ENCODE results near the gene LFNG. TPM values are rescaled to one million over a fixed set of nuclear protein-coding genes. Genes with fewer than 3 reads are reported as not detected.

LFNG gene
- total RNA-seq, 1 donor from 2014 or later = 10.6 TPM

- DNase-seq (ENCODE audit: low spot score, unreplicated experiment) = no peak
- TF ChIP-seq CTCF (IDR thresholded peaks at IDR 0.05; ENCODE audit: unreplicated experiment) = no peak
- H3K4me1 Mint-ChIP-seq (ENCODE audit: low read depth) = peaks cover 15% of the 10 kb centered on the region
These were observed 11.0 kb upstream of the LFNG start for GRCh38 chr7:2508327-2509215.

GRCh38 chr7:2509298-2509906 is 10.2 kb upstream of the LFNG start:
- no peak for DNase-seq (ENCODE audit: low spot score, unreplicated experiment)
- TF ChIP-seq CTCF (IDR thresholded peaks at IDR 0.05; ENCODE audit: unreplicated experiment) = no peak
- H3K27me3 Mint-ChIP-seq = peaks cover 5% of the 10 kb centered on the region
- H3K4me1 Mint-ChIP-seq (ENCODE audit: low read depth) = peaks cover 15% of the 10 kb centered on the region
- H3K9me3 Mint-ChIP-seq (ENCODE audit: low read depth) = no peaks in the 10 kb centered on the region
- no peak overlapping the region for H3K27ac Mint-ChIP-seq
- no peaks in the 10 kb centered on the region for H3K36me3 Mint-ChIP-seq (ENCODE audit: insufficient read depth)
- no peak overlapping the region for H3K4me3 Mint-ChIP-seq (ENCODE audit: low read depth)

More at GRCh38 chr7:2508327-2509215, 11.0 kb upstream of the LFNG start:
- peaks cover 5% of the 10 kb centered on the region for H3K27me3 Mint-ChIP-seq
- no peak overlapping the region for H3K27ac Mint-ChIP-seq
- H3K9me3 Mint-ChIP-seq (ENCODE audit: low read depth) = no peaks in the 10 kb centered on the region
- no peak overlapping the region for H3K4me3 Mint-ChIP-seq (ENCODE audit: low read depth)
- H3K36me3 Mint-ChIP-seq (ENCODE audit: insufficient read depth) = no peaks in the 10 kb centered on the region

- Mint-ChIP-seq H3K27me3 (peaks cover 5% of the 10 kb centered on the region), H3K36me3 (ENCODE audit: insufficient read depth) (no peaks in the 10 kb centered on the region), H3K27ac (no peak overlapping the region), H3K4me3 (ENCODE audit: low read depth) (no peak overlapping the region), H3K4me1 (ENCODE audit: low read depth) (peaks cover 15% of the 10 kb centered on the region), H3K9me3 (ENCODE audit: low read depth) (no peaks in the 10 kb centered on the region)
- DNase-seq (ENCODE audit: low spot score, unreplicated experiment) = no peak
- TF ChIP-seq CTCF (IDR thresholded peaks at IDR 0.05; ENCODE audit: unreplicated experiment) = no peak
These were observed 9.3 kb upstream of the LFNG start for GRCh38 chr7:2510130-2510776.

GRCh38 chr7:2510909-2511768 is 8.4 kb upstream of the LFNG start:
- no peaks in the 10 kb centered on the region for H3K9me3 Mint-ChIP-seq (ENCODE audit: low read depth)
- peaks cover 5% of the 10 kb centered on the region for H3K27me3 Mint-ChIP-seq
- peaks cover 16% of the 10 kb centered on the region for H3K4me1 Mint-ChIP-seq (ENCODE audit: low read depth)
- H3K27ac Mint-ChIP-seq = no peak overlapping the region
- DNase-seq (ENCODE audit: low spot score, unreplicated experiment) = no peak
- no peaks in the 10 kb centered on the region for H3K36me3 Mint-ChIP-seq (ENCODE audit: insufficient read depth)
- TF ChIP-seq CTCF (IDR thresholded peaks at IDR 0.05; ENCODE audit: unreplicated experiment) = no peak
- H3K4me3 Mint-ChIP-seq (ENCODE audit: low read depth) = no peak overlapping the region
